Uterus (tissue), 4 donors: ENCODE data around the gene MFSD12. TPM values are rescaled to one million over a fixed set of nuclear protein-coding genes. Genes with fewer than 3 reads are reported as not detected.

Experiments used
- DNase-seq, 2 donors: peaks; one replicate each; pipeline ENCODE4 v3.0.0-alpha.2; 2019 to 2020
- H3K27ac ChIP-seq, 2 donors: fragments of 200-600 bp; sonication (generic); 1 replicate in 1 of 2; 2 replicates in 1 of 2; pipeline ENCODE4 v1.5.1; 2016 to 2018
- H3K27me3 ChIP-seq, 2 donors: fragments of 200-600 bp; sonication (generic); one replicate each; pipeline ENCODE4 v1.5.1; 2018 to 2019; ENCODE audit warnings: control low read depth in 1 of 2
- H3K36me3 ChIP-seq, 2 donors: fragments of 200-600 bp; sonication (generic); one replicate each; pipeline ENCODE4 v1.5.1; 2019; ENCODE audit warnings: control low read depth in 1 of 2
- H3K4me1 ChIP-seq, 2 donors: fragments of 200-600 bp; sonication (generic); one replicate each; pipeline ENCODE4 v1.5.1; 2018 to 2019; ENCODE audit warnings: control low read depth in 1 of 2
- H3K4me3 ChIP-seq, 2 donors: fragments of 200-600 bp; sonication (generic); 1 replicate in 1 of 2; 2 replicates in 1 of 2; pipeline ENCODE4 v1.5.1; 2018 to 2019; ENCODE audit warnings: mild to moderate bottlenecking in 1 of 2
- H3K9me3 ChIP-seq, 2 donors: fragments of 200-600 bp; sonication (generic); one replicate each; pipeline ENCODE4 v1.5.1; 2019; ENCODE audit warnings: control low read depth in 1 of 2
- POLR2A ChIP-seq, 2 donors: fragments of 450-650 bp; IDR thresholded peaks; one replicate each; pipeline ENCODE4 v1.6.1; 2016; ENCODE audit warnings: antibody characterized with exemption in 2 of 2, mild to moderate bottlenecking in 1 of 2, moderate library complexity in 1 of 2
- intact Hi-C: fragments of 100-400 bp; cut with DNase I; formaldehyde crosslinking; loops from one replicate; pipeline ENCODE4 v1.15.1; 2023; ENCODE audit warnings: low total_unique reads
- total RNA-seq, 4 donors: library from RNA; depleted of rRNA in 3 of 4; stranded (reverse); fragments of >200 nt in 3 of 4; gene quantifications; one replicate each; pipeline versions ENCODE4 v1.1.0 to v1.2.4, GENCODE V29; 2014 to 2023
- TF ChIP-seq, protein P1 (sequence below), 4 experiments: fragments of 200-600 bp in 2 of 4; fragments of 450-650 bp in 2 of 4; sonication (generic) in 2 of 4; IDR thresholded peaks; one replicate each; pipeline ENCODE4 v1.5.1; 2016 to 2019; ENCODE audit warnings: antibody characterized with exemption in 4 of 4, mild to moderate bottlenecking in 2 of 4, moderate library complexity in 1 of 4
- donor health status: DM: yes; HTN: yes; CAD: no.

MFSD12 gene
- total RNA-seq, 4 donors from 2014 or later, result 0.59 to 44.9 (median 38.9) TPM

DNA sequence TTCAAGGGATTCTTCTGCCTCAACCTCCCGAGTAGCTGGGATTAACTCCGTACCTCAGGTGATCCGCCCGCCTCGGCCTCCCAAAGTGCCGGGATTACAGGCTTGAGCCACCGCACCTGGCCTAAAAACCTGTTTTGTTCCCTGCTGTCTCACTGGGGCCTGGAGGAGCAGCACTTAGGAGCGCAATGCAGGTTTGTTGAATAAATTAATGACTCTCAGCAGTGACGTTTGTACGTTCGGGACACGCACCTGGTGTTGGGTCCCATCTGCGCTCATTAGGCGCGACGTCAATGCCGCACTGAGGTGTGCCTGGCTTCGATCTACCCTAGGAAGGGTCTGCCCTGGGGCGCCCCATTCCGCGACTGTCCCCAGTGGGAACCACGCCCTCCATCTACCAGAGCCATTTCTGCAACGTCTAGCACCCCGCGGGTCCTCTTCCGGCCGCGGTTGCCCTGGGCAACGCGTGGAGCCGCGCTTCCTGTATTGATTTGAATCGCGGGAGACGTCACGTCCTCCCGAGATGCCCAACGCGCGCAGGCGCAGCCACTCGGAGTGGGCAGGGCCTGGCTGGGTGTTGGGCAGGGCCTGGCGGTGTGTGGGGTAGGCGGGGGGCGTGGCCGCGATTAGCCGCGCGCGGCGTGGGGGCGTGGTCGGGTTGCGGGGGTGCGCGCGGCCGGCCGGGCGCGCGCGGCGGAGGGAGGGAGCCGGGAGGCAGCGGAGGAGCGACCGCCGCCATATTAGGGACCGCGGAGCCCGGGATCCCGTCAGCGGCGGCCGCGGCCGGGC is 51.6 kb downstream of the MFSD12 start, which contains the start of gene FZR1:
TSS of gene FZR1 (plus strand) at position 714 of the 786 bp plus-strand sequence. CDS start 16,679 bp downstream, outside the sequence.
- peak; percentile 62 to 84 for TF ChIP-seq POLR2A (IDR thresholded peaks at IDR 0.05)
- TF ChIP-seq, protein P1, sequence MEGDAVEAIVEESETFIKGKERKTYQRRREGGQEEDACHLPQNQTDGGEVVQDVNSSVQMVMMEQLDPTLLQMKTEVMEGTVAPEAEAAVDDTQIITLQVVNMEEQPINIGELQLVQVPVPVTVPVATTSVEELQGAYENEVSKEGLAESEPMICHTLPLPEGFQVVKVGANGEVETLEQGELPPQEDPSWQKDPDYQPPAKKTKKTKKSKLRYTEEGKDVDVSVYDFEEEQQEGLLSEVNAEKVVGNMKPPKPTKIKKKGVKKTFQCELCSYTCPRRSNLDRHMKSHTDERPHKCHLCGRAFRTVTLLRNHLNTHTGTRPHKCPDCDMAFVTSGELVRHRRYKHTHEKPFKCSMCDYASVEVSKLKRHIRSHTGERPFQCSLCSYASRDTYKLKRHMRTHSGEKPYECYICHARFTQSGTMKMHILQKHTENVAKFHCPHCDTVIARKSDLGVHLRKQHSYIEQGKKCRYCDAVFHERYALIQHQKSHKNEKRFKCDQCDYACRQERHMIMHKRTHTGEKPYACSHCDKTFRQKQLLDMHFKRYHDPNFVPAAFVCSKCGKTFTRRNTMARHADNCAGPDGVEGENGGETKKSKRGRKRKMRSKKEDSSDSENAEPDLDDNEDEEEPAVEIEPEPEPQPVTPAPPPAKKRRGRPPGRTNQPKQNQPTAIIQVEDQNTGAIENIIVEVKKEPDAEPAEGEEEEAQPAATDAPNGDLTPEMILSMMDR (IDR thresholded peaks at IDR 0.05), result peak in 1 of 4 experiments; percentile 42
- Histone ChIP-seq H3K9me3 (no peaks in the 10 kb centered on the region), H3K27ac (peak within 1 kb of the TSS; percentile 79 to 90), H3K4me1 (peaks cover 0 to 3% of the 10 kb centered on the region in 2 donors), H3K36me3 (no peaks in the 10 kb centered on the region), H3K4me3 (peak within 1 kb of the TSS; percentile 56 to 100), H3K27me3 (no peaks in the 10 kb centered on the region)
- peak; percentile 98 to 99 for DNase-seq
- intact Hi-C loops, result no loop called here

DNA sequence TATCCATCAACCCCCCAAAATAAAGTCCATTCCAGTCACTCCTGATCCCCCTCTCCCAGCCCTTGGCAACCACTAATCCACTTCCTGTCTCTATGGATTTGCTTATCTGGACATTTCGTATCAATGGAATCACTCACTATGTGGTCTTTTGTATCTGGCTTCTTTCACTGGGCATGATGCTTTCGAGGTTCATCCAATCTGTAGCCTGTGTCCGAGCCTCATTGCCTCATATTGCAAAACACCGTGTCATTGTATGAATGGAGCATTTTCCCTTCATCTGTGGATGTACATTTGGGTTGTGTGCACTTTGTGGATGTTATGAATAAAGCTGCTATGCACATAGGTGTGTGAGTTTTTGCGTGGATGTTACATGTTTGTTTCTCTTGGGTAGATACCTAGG is 52.7 kb downstream of the MFSD12 start:
- Histone ChIP-seq H3K9me3 (no peaks in the 10 kb centered on the region), H3K27ac (no peak overlapping the region), H3K27me3 (no peaks in the 10 kb centered on the region), H3K4me1 (peaks cover 0 to 5% of the 10 kb centered on the region in 2 donors), H3K4me3 (no peak overlapping the region), H3K36me3 (no peaks in the 10 kb centered on the region)
- TF ChIP-seq, protein P1 (IDR thresholded peaks at IDR 0.05), result no peak
- no peak for TF ChIP-seq POLR2A (IDR thresholded peaks at IDR 0.05)
- intact Hi-C loops, result no loop called here
- DNase-seq, result no peak

DNA sequence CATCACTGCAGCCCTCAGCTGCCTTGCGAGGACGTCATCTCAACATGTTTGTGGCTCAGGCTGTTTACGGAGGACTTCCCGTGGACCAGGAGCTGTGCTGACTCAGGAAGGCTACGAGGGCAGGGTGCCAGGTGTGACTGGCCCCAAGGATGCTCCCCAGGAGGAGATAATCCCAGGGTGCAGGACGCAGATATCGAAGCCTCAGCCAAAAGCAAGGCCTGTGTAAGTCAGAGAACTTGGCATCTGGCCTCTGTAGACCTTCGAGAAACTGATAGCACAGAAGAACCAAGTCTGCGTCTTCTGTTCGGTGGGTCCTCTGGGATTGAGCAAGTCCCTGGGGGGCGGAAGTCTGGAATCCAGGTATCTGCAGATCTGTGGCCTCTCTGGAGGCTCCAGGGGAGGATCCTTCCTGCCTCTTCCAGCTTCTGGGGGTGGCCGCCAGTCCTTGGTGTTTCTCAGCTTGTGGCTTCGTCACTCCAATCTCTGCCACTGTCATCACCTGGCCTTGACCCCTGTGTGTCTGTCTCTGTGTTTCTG is 54.3 kb downstream of the MFSD12 start:
- no peak overlapping the region for H3K27ac ChIP-seq
- no peaks in the 10 kb centered on the region for H3K9me3 ChIP-seq
- H3K27me3 ChIP-seq, result no peaks in the 10 kb centered on the region
- H3K36me3 ChIP-seq, result no peaks in the 10 kb centered on the region
- H3K4me3 ChIP-seq, result no peak overlapping the region
- intact Hi-C loops, result no loop called here
- TF ChIP-seq, protein P1 (IDR thresholded peaks at IDR 0.05), result no peak
- no peak for TF ChIP-seq POLR2A (IDR thresholded peaks at IDR 0.05)
- DNase-seq, result no peak
- peaks cover 0 to 10% of the 10 kb centered on the region in 2 donors for H3K4me1 ChIP-seq

DNA sequence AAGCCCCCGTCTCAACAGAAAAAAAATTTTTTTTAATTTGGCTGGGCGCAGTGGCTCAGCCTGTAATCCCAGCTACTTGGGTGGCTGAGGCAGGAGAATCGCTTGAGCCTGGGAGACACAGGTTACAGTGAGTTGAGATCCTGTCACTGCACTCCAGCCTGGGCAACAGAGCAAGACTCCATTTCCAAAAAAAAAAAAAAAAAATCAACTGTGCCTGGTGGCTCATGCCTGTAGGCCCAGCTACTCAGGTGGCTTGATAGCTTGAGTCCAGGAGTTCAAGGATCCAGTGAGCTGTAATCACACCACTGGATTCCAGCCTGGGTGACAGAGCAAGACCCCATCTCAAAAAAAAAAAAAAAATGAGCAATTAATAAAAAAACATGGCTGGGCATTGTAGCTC is 55.6 kb downstream of the MFSD12 start:
- H3K4me1 ChIP-seq, result peaks cover 0 to 6% of the 10 kb centered on the region in 2 donors
- no peak for TF ChIP-seq POLR2A (IDR thresholded peaks at IDR 0.05)
- TF ChIP-seq, protein P1 (IDR thresholded peaks at IDR 0.05), result no peak
- no peak for DNase-seq
- H3K36me3 ChIP-seq, result no peaks in the 10 kb centered on the region
- no peaks in the 10 kb centered on the region for H3K9me3 ChIP-seq
- H3K27ac ChIP-seq, result no peak overlapping the region
- intact Hi-C loops, result no loop called here
- no peak overlapping the region for H3K4me3 ChIP-seq
- H3K27me3 ChIP-seq, result no peaks in the 10 kb centered on the region
